ENCODE results near the gene FLRT2. TPM values are rescaled to one million over a fixed set of nuclear protein-coding genes. Genes with fewer than 3 reads are reported as not detected.

FLRT2 gene
- total and polyA plus RNA-seq, 9 of the 15 experiments (the other 6 are each of a cell fraction or from before 2014, with no cell fraction given): 0.02 TPM; not detected in 8

DNA sequence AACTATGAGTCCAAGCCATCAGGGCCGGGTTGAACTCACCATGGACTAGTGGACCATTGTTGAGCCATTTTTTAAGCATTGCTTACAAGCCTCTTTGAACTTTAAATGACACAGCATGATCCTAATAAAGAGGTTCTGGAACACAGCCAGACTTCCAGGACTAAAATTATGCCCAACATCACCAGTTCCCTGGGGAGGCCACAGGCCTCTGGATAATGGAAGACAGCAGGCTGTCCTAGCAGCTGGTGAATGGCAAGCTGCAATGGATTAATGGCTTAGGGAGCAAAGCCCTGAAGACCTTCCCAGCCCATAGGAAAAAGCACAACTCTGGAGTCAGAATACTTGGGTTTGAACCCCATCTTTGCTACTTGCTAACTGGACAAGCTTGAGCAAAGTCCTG, 71.3 kb downstream of the FLRT2 start (continued):
- TF ChIP-seq, protein P1, sequence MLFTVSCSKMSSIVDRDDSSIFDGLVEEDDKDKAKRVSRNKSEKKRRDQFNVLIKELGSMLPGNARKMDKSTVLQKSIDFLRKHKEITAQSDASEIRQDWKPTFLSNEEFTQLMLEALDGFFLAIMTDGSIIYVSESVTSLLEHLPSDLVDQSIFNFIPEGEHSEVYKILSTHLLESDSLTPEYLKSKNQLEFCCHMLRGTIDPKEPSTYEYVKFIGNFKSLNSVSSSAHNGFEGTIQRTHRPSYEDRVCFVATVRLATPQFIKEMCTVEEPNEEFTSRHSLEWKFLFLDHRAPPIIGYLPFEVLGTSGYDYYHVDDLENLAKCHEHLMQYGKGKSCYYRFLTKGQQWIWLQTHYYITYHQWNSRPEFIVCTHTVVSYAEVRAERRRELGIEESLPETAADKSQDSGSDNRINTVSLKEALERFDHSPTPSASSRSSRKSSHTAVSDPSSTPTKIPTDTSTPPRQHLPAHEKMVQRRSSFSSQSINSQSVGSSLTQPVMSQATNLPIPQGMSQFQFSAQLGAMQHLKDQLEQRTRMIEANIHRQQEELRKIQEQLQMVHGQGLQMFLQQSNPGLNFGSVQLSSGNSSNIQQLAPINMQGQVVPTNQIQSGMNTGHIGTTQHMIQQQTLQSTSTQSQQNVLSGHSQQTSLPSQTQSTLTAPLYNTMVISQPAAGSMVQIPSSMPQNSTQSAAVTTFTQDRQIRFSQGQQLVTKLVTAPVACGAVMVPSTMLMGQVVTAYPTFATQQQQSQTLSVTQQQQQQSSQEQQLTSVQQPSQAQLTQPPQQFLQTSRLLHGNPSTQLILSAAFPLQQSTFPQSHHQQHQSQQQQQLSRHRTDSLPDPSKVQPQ (CRISPR knock-in tag; IDR thresholded peaks at IDR 0.05; ENCODE audit: borderline replicate concordance): no peak
- TF ChIP-seq ZFPM2 (CRISPR knock-in tag; IDR thresholded peaks at IDR 0.05) (no peak), MEF2D (tag; conservative IDR thresholded peaks at IDR 0.05; ENCODE audit: low read depth) (no peak)
- TF ChIP-seq, protein P2, sequence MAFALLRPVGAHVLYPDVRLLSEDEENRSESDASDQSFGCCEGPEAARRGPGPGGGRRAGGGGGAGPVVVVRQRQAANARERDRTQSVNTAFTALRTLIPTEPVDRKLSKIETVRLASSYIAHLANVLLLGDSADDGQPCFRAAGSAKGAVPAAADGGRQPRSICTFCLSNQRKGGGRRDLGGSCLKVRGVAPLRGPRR (CRISPR knock-in tag; IDR thresholded peaks at IDR 0.05): no peak

- intact Hi-C loops (cut with micrococcal nuclease) (no loop called here), in situ Hi-C loops (cut with MboI) (no loop called here)
- no peaks in the 10 kb centered on the region for H3K79me2 ChIP-seq (ENCODE audit: control insufficient read depth, insufficient read depth, low read length)
- H3K27ac ChIP-seq (ENCODE audit: extremely low read depth, low read depth, low read length): no peak overlapping the region
- no peaks in the 10 kb centered on the region for H3K27me3 ChIP-seq (ENCODE audit: control insufficient read depth in 2 of 2, insufficient read depth in 2 of 2, low read length in 2 of 2)
- CTCF ChIA-PET (ENCODE audit: low intra/inter-chr PET ratio): no interaction called here
- FAIRE-seq (no peak), DNase-seq (ENCODE audit: extremely low read depth in 1 of 4, low spot score in 3 of 4) (no peak), ATAC-seq (no peak)
- H4K20me1 ChIP-seq (replicated peaks; ENCODE audit: control insufficient read depth, insufficient read depth, low read length): no peaks in the 10 kb centered on the region
- no peak overlapping the region for H3K9ac ChIP-seq (ENCODE audit: insufficient read depth in 1 of 2, low read depth in 2 of 2, low read length in 2 of 2)
- H3K4me3 ChIP-seq: no peak overlapping the region
- POLR2A ChIA-PET: no interaction called here
- no peaks in the 10 kb centered on the region for H3K9me3 ChIP-seq (replicated peaks; ENCODE audit: control insufficient read depth, insufficient read depth, low read depth, low read length)
- 0% methylated on average over 1 of the region's 1 CpG for WGBS (ENCODE audit: insufficient coverage, low coverage, missing lambda C conversion rate)
- H3K4me2 ChIP-seq (ENCODE audit: insufficient read depth, low read length): no peak overlapping the region
- H3K36me3 ChIP-seq (ENCODE audit: control insufficient read depth, insufficient read depth, low read length): no peaks in the 10 kb centered on the region
- BruUV-seq (replicated peaks): no TSS peak
- TF ChIP-seq, protein P3, sequence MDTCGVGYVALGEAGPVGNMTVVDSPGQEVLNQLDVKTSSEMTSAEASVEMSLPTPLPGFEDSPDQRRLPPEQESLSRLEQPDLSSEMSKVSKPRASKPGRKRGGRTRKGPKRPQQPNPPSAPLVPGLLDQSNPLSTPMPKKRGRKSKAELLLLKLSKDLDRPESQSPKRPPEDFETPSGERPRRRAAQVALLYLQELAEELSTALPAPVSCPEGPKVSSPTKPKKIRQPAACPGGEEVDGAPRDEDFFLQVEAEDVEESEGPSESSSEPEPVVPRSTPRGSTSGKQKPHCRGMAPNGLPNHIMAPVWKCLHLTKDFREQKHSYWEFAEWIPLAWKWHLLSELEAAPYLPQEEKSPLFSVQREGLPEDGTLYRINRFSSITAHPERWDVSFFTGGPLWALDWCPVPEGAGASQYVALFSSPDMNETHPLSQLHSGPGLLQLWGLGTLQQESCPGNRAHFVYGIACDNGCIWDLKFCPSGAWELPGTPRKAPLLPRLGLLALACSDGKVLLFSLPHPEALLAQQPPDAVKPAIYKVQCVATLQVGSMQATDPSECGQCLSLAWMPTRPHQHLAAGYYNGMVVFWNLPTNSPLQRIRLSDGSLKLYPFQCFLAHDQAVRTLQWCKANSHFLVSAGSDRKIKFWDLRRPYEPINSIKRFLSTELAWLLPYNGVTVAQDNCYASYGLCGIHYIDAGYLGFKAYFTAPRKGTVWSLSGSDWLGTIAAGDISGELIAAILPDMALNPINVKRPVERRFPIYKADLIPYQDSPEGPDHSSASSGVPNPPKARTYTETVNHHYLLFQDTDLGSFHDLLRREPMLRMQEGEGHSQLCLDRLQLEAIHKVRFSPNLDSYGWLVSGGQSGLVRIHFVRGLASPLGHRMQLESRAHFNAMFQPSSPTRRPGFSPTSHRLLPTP (IDR thresholded peaks at IDR 0.05; ENCODE audit: borderline replicate concordance, extremely low read depth, insufficient read length): no peak
- TF ChIP-seq RBM15 (IDR thresholded peaks at IDR 0.05; ENCODE audit: insufficient read depth, low read length): no peak
- TF ChIP-seq NEUROD1 (IDR thresholded peaks at IDR 0.05; ENCODE audit: borderline replicate concordance, low read depth, low read length, partially characterized antibody): no peak
- no peak for TF ChIP-seq POU5F1 (IDR thresholded peaks at IDR 0.05; ENCODE audit: borderline replicate concordance, low read depth, low read length, partially characterized antibody)
- H3K9me1 ChIP-seq (ENCODE audit: control insufficient read depth, insufficient read depth, low read length): no peaks in the 10 kb centered on the region
- no peaks in the 10 kb centered on the region for H3K4me1 ChIP-seq (replicated peaks in 1 of 2; ENCODE audit: control insufficient read depth in 2 of 2, insufficient read depth in 2 of 2, low read length in 2 of 2)
- no peak overlapping the region for H2AFZ ChIP-seq (ENCODE audit: low read depth, low read length)
Measured at GRCh38 chr14:85601690-85602089, 71.7 kb downstream of the FLRT2 start.

Measured in K562 (cell line).